GM19023 (cell line): ENCODE measurements around the gene BAHCC1.

Experiments used
- ATAC-seq: cut with Tn5 transposase; IDR thresholded peaks from one replicate; pipeline ENCODE4 v1.9.1; 2021; ENCODE audit warnings: mild to moderate bottlenecking, moderate library complexity; ENCODE audit not compliant: unreplicated experiment

BAHCC1 gene

GRCh38 chr17:81385320-81386111 lies 9.7 kb upstream of the BAHCC1 start:
- ATAC-seq, result no peak

DNA sequence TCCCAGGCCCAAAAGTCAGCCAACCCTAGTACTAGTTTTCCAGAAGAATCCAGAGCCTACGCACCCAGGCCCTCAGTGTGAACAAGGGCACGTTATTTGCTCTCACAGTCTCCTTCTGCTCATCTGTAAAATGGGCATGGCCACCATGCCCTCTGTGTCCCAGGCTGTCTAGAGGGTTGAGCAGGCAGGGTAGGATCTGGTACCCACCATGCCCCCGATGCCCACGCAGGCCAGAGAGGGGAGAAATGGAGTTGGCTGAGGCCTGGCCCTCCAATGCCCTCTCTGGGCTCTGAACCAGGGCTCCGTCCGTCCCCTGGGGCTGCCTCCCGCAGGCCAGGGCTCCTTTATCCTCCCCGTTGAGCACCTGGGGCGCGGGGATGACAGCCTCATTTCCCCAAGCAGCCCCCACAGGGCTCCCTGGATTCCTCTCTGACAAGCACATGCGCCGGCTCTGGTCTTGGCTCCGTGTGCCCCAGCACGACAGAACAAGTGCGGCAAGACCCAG lies 9.1 kb upstream of the BAHCC1 start:
- ATAC-seq, result no peak

DNA sequence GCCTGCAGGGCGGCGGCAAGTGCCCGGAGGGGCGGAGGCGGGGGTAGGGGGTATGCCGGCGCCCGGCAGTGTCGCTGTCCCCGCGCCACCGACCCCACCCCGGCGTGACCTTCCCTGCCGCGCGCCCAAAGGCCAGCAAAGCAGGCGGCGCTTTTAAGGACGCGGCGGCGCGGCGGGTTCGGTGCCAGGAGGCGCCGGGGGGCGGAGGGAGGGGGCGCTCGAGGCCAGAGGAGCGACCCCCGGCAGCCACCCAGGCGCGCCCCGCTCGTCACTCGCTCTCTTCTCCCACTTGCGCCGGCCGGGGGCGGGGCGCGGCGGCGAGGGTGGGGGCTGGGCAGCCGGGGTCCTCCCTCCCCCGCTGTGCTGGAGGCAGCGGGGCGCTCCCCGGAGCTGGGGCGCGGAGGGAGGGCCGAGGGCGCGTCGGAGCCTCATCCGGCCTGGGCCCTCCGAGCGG lies 8.6 kb upstream of the BAHCC1 start:
- no peak for ATAC-seq

DNA sequence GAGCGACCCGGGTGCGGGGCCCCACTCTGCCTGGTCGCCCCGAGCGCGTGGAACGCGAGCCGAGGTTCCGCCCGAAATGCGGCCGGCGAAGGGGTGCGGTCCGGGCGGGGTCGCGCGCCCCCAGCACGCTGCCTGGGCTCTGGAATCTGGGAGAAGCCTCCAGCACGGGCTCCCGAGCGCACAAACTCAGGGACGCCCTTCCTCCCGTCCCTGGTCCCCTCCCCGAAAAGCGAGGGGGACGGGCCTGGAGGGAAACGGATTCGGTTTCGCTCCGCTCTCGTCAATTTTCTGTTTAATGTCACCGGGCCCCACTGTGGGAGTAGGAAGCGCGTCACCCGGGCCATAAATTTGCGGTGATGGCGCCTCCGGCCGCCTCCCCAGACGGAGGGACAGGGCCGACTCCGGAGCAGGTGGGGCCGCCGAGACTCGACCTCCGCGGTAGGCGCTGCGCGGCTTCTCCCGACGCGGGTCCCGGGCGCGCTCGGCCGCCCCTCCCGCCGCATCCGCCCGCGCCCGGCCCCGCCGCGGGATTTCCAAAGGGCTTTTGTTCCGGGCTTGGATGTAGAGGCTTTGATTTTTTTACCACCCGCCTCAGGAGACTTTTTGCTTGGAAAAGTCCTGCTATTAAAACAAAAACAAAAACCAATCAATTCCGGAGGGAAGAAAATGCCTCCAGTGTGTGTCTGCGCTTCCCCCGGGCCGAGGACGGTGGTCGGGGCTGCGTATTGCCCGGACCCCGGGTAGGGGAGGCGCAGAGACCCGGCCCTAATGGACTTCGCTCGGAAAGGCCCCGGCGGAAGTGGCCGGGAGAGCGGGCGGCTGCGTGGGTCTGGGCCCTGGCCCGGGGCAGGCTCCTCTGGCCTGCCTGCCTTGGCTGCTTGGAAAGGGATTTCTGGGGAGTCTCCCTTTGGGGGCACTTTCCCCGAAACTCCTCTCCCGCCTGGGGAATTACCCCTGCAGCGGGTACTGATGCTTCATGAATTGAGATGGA lies 7.9 kb upstream of the BAHCC1 start:
- ATAC-seq, result no peak

DNA sequence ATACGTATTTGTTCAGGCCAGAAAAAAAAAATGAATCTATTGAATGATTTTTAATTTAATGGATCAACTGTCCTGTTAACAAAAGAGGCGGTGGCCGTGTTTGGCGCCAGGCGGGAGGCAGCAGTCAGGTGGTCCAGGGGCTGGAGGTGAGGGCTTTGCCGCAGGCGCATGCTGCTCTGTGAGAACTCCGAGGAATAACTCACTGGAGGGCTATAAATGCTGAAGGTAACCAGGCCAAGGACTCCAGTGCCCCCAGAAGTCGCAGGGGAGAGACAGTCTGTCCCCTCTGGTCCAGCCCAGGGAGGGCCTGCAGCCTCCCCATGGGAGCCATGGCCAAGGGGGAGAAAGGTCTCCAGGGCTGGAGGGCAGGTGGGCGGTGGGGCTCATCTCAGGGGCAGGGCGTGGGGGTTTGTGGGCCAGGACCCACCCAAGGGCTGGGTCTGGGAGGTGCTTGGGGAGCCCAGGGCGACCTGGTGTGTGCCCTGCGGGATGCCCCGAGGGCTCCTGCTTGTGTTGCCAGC lies 7.1 kb upstream of the BAHCC1 start:
- ATAC-seq, result no peak

DNA sequence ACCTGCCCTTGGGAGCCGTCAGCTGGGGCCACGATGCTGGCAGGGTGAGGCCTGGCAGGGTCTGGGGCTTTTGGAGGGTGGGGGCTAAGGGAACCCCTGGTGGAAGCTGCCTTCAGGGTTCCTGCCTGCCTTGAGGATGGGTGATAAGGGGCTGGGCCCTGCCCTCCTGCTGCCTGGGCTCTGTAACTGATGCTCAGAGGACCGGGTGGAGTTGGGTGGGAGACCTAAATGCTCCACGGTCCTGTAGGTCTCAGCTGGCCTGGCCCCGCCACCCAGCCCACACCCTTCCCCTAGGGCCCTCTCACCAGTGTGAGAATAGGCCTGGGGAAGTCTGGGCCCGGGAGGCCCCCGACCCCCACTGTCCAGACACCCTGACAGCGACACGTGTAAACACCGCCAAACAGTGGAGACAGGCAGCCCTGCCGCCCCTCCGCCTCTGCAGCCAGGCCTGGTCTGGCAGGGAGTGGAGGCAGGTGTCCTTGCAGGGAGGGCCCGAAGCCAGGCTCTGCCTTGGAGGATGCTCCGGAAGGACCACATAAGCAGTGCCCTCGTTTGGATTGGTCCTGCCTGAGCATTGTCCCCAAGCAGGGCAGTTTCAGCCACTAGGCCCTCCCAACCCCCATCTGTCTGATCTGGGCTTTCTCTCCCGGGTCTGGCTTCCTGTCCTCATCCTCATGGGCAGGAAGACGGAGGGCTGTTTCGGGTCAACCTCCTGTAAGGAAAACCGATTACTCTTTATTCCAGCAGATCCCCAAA lies 6.5 kb upstream of the BAHCC1 start:
- no peak for ATAC-seq

- ATAC-seq, result no peak
These were observed 5.7 kb upstream of the BAHCC1 start for GRCh38 chr17:81389585-81389984.

GRCh38 chr17:81390029-81390872 lies 5.0 kb upstream of the BAHCC1 start:
- ATAC-seq, result no peak

DNA sequence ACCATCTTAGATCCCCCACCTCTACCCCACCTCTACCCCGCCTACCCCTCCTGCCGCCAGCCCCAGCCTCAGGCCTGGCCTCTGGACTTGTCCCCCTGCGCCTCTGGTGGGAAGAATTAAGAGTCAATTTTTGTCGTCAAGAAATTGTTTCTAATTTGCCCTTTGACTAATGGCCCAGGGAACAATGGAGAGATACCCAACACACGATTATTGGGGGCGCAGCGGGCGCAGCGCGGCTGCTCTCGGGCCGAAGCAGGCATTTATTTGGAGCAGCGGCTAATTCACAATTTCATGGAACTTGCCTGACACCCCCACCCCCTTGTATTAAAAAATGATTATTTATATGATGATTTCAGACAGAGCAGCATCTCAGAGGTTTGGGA lies 4.4 kb upstream of the BAHCC1 start:
- no peak for ATAC-seq

- no peak for ATAC-seq
These were observed 3.8 kb upstream of the BAHCC1 start for GRCh38 chr17:81391293-81391935.

DNA sequence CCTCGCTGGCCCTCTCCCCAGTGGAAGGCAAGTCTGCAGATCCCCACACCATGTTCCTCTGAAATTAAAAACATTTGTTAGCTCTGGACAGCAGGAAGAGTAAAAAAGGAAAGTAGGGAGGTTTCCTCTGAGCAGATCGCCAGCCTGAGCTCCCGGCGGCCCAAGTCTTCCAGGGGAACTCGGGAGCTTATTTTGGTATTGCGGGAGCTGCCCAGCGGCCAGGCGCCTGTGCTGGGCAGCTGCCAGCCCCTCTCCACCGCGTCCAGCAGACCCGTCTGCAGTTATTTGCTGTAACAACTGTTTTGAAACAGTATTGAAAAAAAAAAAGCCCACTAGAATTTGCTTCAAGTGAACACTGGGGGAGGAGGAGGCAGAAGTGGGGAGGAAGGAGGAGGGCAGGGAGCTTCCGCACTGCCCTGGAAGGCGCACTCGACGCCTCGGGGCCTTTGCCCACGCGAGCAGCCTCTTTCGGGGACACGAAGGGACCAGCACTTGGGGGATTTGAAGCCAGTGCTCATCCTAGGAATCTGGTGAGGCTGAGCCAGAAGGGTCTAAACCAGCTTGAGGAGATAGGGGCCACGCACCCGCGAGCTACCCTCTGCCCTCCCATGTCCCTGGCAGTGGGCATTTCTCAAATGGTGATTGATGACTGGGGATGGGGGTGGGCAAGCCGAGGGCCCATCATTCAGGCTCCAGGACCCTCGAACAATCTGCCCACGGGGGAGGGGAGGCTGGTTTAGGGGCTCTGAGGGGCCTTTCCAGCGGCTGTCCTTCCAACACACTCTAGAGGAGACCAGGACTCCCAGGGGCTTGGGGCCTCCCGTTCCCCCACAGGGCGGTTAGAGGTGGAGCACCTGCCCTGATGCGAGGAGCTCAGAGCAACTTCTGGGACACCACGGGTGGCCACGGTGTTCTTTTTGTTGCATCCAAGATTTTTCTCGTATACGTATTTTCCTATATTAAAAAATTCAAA lies 3.0 kb upstream of the BAHCC1 start:
- ATAC-seq, result no peak

DNA sequence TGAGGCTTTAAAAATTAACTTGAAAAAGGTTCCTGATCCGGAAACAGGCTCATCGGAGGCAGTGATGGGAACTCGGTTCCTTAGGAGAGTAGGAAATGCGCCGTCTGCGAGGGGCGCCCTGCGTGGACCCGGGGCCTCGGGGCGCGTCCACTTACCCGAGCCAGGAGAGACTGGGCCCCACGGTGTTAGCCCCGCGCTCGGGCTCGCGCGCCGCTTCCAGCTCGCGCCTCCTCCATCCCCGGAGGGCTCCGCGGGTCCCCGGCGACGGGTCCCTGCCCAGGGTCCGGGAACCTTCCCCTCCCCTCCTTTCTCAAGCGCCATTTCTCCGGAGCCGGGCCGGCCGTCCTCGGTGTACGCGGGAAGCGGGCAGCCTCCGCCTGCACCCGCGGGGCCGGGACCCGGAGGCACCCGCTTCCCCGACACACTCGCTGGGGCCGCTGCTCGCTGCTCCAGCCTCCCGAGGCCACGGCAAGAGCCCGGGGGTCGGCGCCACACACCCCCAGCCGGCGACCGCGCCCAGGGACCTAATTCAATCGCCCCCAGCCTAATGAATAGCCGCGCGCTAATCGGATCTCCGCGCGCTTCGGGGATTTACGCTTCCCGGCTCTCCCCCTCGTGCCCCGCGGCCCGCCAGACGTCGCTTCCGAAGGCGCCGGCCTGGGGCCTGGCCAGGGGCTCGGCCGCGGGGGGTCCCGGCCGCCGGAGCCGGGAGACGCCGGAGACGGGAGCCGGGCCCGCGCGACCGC lies 2.2 kb upstream of the BAHCC1 start:
- ATAC-seq, result no peak

GRCh38 chr17:81393684-81394376 lies 1.4 kb upstream of the BAHCC1 start:
- no peak for ATAC-seq

DNA sequence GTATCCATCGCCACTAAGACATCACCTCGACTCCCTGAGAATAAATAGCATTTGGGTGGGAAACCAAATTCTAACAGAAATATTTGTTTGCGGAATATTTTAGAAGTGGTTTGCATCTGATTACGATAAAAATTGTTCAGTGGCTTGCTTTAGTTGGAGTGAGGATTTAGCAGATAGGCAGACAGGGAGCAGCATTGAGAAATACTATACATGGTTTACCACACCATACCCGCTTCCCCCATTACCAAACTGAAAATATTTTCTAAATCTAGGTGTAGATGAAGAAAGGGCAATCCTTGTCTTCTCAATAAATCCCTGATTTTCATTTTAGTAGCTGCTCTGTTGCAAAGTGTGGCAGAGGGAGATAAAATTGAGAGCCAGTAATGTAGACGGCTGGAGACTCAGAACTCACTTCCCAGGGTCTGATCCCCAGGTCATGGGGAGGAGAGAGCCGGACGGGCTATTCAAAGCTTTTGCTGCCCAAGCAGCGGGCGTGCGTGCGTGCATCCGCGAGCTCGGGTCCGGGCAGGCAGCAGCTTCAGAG lies 808 bp upstream of the BAHCC1 start:
- no peak for ATAC-seq

DNA sequence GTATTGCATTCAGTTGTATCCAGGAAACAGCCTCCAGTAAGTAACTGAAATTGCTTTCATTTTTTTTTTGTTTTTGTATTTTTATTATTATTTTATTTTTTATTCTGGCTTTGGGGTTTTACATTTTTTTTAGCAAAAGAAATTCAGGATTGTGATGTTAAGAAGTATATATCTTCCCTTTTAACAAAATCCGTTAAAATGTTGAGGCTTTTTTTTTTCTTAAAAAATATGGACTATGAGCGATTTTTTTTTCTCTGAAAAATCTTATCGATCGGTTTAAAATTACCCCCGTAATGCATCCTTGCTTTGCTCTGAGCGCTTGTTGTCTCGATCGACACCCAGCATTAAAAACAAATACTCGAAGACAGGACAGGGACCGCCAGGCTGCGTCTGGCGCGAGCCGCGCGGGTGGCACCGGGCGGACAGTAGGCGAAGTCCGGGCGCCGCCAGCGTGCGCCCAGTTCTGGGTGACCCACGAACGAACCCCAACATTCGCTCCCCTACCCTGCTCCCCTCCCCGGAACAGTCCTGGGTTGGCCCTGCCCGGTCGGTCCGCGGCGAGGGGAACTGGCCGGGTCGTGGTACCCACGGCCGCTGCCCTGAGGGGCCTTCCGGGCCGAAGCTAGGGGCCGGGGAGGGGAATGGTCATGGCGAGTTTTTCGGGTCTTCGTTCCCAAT lies 482 bp downstream of the BAHCC1 start:
- no peak for ATAC-seq

- no peak for ATAC-seq
These were observed 1.0 kb downstream of the BAHCC1 start for GRCh38 chr17:81396278-81396721.
